ENCODE results near the gene MVK. TPM values are rescaled to one million over a fixed set of nuclear protein-coding genes. Genes with fewer than 3 reads are reported as not detected.

MVK gene
- total RNA-seq = 24.9 and 34.3 TPM in 2 replicates

DNA sequence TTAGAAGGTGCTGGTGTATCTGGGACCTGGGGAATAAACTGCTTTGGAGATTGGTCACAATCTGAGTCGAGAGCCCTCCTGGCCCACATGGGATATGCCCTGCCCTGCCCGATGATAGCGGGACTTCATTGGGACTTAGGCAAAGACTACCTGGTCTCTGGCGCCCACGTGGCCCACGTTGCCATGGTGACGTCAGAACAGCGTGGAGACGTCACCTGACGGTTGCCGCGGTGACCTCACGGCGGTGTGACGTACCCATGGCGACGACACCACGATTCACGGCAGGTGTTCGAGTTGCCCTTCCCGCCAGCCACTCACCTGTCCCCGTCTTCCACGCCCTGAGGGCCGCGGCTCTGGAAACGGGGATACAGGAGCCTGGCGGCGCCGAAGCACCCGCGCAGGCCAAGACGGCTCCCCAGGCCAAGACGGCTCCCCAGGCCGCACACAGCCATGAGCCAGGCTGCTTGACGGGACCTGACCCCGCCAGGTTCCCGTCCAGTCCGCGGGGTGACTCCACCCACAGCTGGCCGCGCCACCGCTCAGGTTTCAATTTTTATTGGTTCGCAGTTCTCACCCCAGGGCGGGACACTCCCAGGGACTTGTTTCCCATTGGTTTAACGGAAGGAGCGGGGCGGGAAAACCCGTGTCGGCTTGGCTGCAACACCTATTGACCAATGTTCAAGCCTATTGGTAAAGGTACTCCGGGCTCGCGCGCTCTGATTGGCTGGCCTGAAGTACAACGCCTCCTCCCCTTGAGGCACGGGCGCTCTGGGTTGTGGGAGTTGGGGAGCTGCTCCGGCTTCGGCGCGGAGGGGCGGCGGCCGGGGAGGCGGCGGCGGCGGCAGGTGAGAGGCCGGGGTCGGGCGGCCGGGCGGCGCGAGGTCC, at the start of gene MVK, which contains the start of gene MMAB:
TSS of gene MVK (plus strand) at position 766 of the 885 bp plus-strand sequence. CDS start 1,029 bp downstream, outside the sequence.
TSS of gene MMAB (minus strand) at position 476 of the 885 bp plus-strand sequence. CDS start at position 452, 24 bp downstream.

Other genes starting within 250 kb of the MVK start
- not detected in 2 replicates for gene MYO1H, start 225.9 kb upstream of the MVK start, total RNA-seq
- gene KCTD10, start 96.5 kb upstream of the MVK start, total RNA-seq = 37.6 and 59.6 TPM in 2 replicates
- 28.6 and 33.0 TPM in 2 replicates for gene UBE3B, start 96.2 kb upstream of the MVK start, total RNA-seq
- 62.1 and 68.8 TPM in 2 replicates for gene MMAB, start 290 bp upstream of the MVK start, total RNA-seq
- 0.43 and 2.1 TPM in 2 replicates for gene FAM222A, start 140.0 kb downstream of the MVK start, total RNA-seq